Endothelial cell of umbilical vein (primary cell): ENCODE data around the gene CSNK2B.

Source experiments
- CTCF ChIP-seq, 2 donors: IDR thresholded peaks; 1 replicate in 1 of 2; 2 replicates in 1 of 2; pipeline ENCODE4 v1.5.1; 2011; ENCODE audit warnings: low read length in 2 of 2, mild to moderate bottlenecking in 2 of 2, moderate library complexity in 2 of 2, control low read depth in 1 of 2, inconsistent platforms in 1 of 2, low read depth in 1 of 2; ENCODE audit not compliant: insufficient read depth in 1 of 2; ENCODE audit errors: extremely low read depth in 1 of 2
- EZH2 ChIP-seq: IDR thresholded peaks from 2 replicates; pipeline ENCODE4 v1.6.1; 2012; ENCODE audit warnings: borderline replicate concordance, low read depth, mild to moderate bottlenecking, moderate library complexity, low read length, inconsistent platforms; ENCODE audit not compliant: severe bottlenecking
- FOS ChIP-seq: IDR thresholded peaks from 2 replicates; pipeline ENCODE4 v1.6.1; 2011; ENCODE audit warnings: mild to moderate bottlenecking, low read length, moderate library complexity, borderline replicate concordance; ENCODE audit not compliant: insufficient read depth
- GATA2 ChIP-seq: IDR thresholded peaks from 2 replicates; pipeline ENCODE4 v1.7.0; 2011; ENCODE audit warnings: low read depth, mild to moderate bottlenecking, moderate library complexity, mixed read lengths, low read length; ENCODE audit not compliant: insufficient read length, insufficient read depth
- MYC ChIP-seq: IDR thresholded peaks from one replicate; pipeline ENCODE4 v1.6.1; 2011; ENCODE audit warnings: mild to moderate bottlenecking, low read depth, low read length
- POLR2A ChIP-seq: IDR thresholded peaks from 2 replicates; pipeline ENCODE4 v1.6.1; 2012; ENCODE audit warnings: low read depth, mild to moderate bottlenecking, control low read depth, low read length
- POLR2AphosphoS5 ChIP-seq: IDR thresholded peaks from 2 replicates; pipeline ENCODE4 v1.6.1; 2012; ENCODE audit warnings: low read depth, mild to moderate bottlenecking, control low read depth, low read length, moderate library complexity; ENCODE audit not compliant: insufficient read depth
- TF ChIP-seq, protein P1 (sequence below): IDR thresholded peaks from 2 replicates; pipeline ENCODE4 v1.6.1; 2011; ENCODE audit not compliant: insufficient read depth, insufficient read length

DNA sequence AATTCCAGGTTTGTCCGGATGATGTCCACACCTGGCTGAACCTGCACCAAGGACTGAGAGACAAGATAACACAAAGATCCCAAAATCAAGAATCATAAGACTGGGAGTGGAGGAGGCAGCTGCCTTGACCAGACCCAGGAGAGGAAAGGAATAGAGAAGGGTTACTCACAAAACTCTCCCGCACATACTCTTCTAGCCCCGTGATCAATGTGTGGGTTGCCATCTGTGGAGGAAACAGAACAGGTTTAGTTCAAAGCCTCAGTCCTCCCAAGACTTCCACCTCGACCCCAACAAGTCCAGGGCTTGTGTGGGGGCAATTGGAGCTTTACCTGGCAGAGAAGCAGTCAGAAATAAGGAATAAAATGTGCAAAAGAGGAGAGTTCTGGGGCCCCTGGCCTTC lies 24.5 kb upstream of the CSNK2B start:
- no peak for TF ChIP-seq CTCF (IDR thresholded peaks at IDR 0.05; ENCODE audit: extremely low read depth in 1 of 2, insufficient read depth in 1 of 2, low read depth in 1 of 2, low read length in 2 of 2)
- TF ChIP-seq POLR2AphosphoS5, result no peak
- TF ChIP-seq POLR2A, result no peak
- TF ChIP-seq EZH2, result no peak
- TF ChIP-seq, protein P1, sequence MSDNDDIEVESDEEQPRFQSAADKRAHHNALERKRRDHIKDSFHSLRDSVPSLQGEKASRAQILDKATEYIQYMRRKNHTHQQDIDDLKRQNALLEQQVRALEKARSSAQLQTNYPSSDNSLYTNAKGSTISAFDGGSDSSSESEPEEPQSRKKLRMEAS, result no peak
- TF ChIP-seq FOS, result no peak
- TF ChIP-seq MYC, result no peak
- no peak for TF ChIP-seq GATA2
